ENCODE results near the gene MYO15A. TPM values are rescaled to one million over a fixed set of nuclear protein-coding genes. Genes with fewer than 3 reads are reported as not detected.

The MYO15A gene
- total RNA-seq, 1 donor from 2014 or later: 3.3 TPM

GRCh38 chr17:18144261-18144660 is 35.7 kb downstream of the MYO15A start:
- Histone ChIP-seq H3K27me3 (ENCODE audit: low read depth) (no peaks in the 10 kb centered on the region), H3K4me3 (no peak overlapping the region), H3K36me3 (no peaks in the 10 kb centered on the region), H3K27ac (no peak overlapping the region), H3K9me3 (no peaks in the 10 kb centered on the region), H3K4me1 (no peaks in the 10 kb centered on the region)
- TF ChIP-seq CTCF (IDR thresholded peaks at IDR 0.05): no peak
- DNase-seq (no peak), ATAC-seq (no peak)
- intact Hi-C loops (cut with DNase I): no loop called here

DNA sequence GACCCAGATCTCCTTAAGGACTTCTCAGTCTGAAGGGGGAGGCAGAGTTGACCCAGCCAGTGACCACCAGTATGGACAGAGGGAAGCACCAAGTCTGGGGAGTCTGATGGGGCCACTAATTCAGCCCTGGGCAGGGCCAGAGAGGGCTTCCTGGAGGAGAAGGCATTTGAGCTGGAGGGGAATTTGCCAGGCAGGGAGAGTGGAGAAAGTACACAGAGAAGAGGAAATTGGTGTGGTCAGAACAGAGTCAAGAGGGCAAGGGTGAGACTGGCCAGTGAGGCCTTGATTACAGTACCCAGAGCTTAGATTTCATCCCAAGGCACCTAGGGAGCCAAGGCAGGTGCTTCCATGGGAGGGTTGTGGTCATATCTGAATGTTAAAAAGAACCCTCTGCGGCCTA is 36.3 kb downstream of the MYO15A start:
- ATAC-seq: no peak
- no peak for DNase-seq
- intact Hi-C loops (cut with DNase I): no loop called here
- no peak for TF ChIP-seq CTCF (IDR thresholded peaks at IDR 0.05)
- Histone ChIP-seq H3K27me3 (ENCODE audit: low read depth) (no peaks in the 10 kb centered on the region), H3K4me3 (no peak overlapping the region), H3K9me3 (no peaks in the 10 kb centered on the region), H3K36me3 (no peaks in the 10 kb centered on the region), H3K4me1 (no peaks in the 10 kb centered on the region), H3K27ac (no peak overlapping the region)

GRCh38 chr17:18145811-18146210 is 37.3 kb downstream of the MYO15A start:
- Histone ChIP-seq H3K27ac (no peak overlapping the region), H3K4me1 (no peaks in the 10 kb centered on the region), H3K27me3 (ENCODE audit: low read depth) (no peaks in the 10 kb centered on the region), H3K9me3 (no peaks in the 10 kb centered on the region), H3K4me3 (no peak overlapping the region), H3K36me3 (no peaks in the 10 kb centered on the region)
- ATAC-seq (no peak), DNase-seq (no peak)
- intact Hi-C loops (cut with DNase I): no loop called here
- TF ChIP-seq CTCF (IDR thresholded peaks at IDR 0.05): no peak

DNA sequence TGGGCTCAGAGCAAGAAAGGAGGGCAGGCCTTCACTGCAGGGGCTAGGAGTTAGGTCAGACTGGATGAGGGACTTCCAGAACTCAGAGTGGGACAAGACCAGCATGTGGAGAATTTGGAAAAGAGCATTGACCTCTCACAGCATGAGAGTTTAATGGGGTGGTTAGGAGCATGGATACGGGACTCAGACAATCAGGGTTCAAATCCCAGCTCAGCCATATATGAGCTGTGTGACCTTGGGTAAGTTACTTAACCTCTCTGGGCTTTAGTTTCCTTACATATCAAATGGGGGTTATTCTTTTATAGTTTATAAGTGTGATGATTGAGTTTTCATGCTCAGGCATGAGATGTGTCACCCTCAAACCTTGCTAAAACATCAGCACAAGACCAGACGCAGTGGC is 37.7 kb downstream of the MYO15A start:
- no peaks in the 10 kb centered on the region for H3K9me3 ChIP-seq
- no peak for TF ChIP-seq CTCF (IDR thresholded peaks at IDR 0.05)
- no peaks in the 10 kb centered on the region for H3K36me3 ChIP-seq
- DNase-seq (no peak), ATAC-seq (no peak)
- H3K27ac ChIP-seq: no peak overlapping the region
- no peak overlapping the region for H3K4me3 ChIP-seq
- intact Hi-C loops (cut with DNase I): no loop called here
- no peaks in the 10 kb centered on the region for H3K4me1 ChIP-seq
- H3K27me3 ChIP-seq (ENCODE audit: low read depth): no peaks in the 10 kb centered on the region

GRCh38 chr17:18146980-18147379 is 38.4 kb downstream of the MYO15A start:
- no peak for TF ChIP-seq CTCF (IDR thresholded peaks at IDR 0.05)
- DNase-seq (no peak), ATAC-seq (no peak)
- no peaks in the 10 kb centered on the region for H3K9me3 ChIP-seq
- H3K4me3 ChIP-seq: no peak overlapping the region
- H3K27me3 ChIP-seq (ENCODE audit: low read depth): no peaks in the 10 kb centered on the region
- H3K36me3 ChIP-seq: no peaks in the 10 kb centered on the region
- intact Hi-C loops (cut with DNase I): no loop called here
- H3K4me1 ChIP-seq: no peaks in the 10 kb centered on the region
- H3K27ac ChIP-seq: no peak overlapping the region

DNA sequence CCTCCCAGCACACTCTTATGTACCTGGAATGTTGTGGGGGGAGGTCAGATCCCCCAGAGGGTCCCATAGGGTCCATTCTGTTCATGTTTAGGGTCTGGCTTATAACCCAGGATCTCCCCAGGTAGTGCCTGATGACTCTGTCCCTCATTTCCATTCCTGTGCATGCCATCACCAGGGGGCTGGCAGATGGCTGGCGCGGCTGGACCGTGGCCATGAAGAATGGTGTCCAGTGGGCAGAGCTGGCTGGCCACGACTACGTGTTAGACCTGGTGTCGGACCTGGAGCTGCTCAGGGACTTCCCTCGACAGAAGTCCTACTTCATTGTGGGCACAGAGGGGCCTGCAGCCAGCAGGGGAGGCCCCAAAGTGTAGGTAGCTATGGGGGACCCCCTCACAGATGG is 40.0 kb downstream of the MYO15A start:
- Histone ChIP-seq H3K27me3 (ENCODE audit: low read depth) (no peaks in the 10 kb centered on the region), H3K36me3 (no peaks in the 10 kb centered on the region), H3K4me1 (peaks cover 10% of the 10 kb centered on the region), H3K9me3 (no peaks in the 10 kb centered on the region), H3K4me3 (no peak overlapping the region), H3K27ac (no peak overlapping the region)
- no peak for TF ChIP-seq CTCF (IDR thresholded peaks at IDR 0.05)
- no peak for ATAC-seq
- intact Hi-C loops (cut with DNase I): no loop called here
- no peak for DNase-seq

All from lower lobe of right lung (tissue), 2 donors.